Activated CD4-positive, alpha-beta T cell treated with anti-CD3 and anti-CD28 coated beads, Interleukin-2, amount 10 ng/mL, durations not matched to agents 7 days and 5 days (primary cell): ENCODE results near the gene ATF7IP2. TPM values are rescaled to one million over a fixed set of nuclear protein-coding genes. Genes with fewer than 3 reads are reported as not detected.
"Not testable (repeated sequence)": the region's sequence is repeated elsewhere in the genome, so short reads cannot be mapped to it uniquely, and the experiment has no call there.

Experiments
- CTCF ChIA-PET: fragments of 350-600 bp; sonication (Branson Sonifier 250); formaldehyde crosslinking; loops from one replicate; lab custom pipeline; 2021; ENCODE audit warnings: antibody characterized with exemption; lab: Charles Lee
- POLR2A ChIA-PET: fragments of 350-600 bp; sonication (Branson Sonifier 250); formaldehyde crosslinking; loops from one replicate; lab custom pipeline; 2021; ENCODE audit warnings: antibody characterized with exemption; lab: Charles Lee
- DNase-seq: peaks from one replicate; pipeline ENCODE4 v3.0.0-alpha.2; 2020
- H3K27ac Mint-ChIP-seq: one replicate; pipeline ENCODE4 v1.8.0; 2021; ENCODE audit warnings: mild to moderate bottlenecking, moderate library complexity, mixed read lengths
- H3K27me3 Mint-ChIP-seq: one replicate; pipeline ENCODE4 v1.8.0; 2021; ENCODE audit warnings: mixed read lengths
- H3K36me3 Mint-ChIP-seq: one replicate; pipeline ENCODE4 v1.8.0; 2021; ENCODE audit warnings: low read depth, mixed read lengths
- H3K4me1 Mint-ChIP-seq: one replicate; pipeline ENCODE4 v1.8.0; 2021; ENCODE audit warnings: mixed read lengths
- H3K4me3 Mint-ChIP-seq: one replicate; pipeline ENCODE4 v1.8.0; 2021; ENCODE audit warnings: mild to moderate bottlenecking, moderate library complexity, mixed read lengths
- H3K9me3 Mint-ChIP-seq: one replicate; pipeline ENCODE4 v1.8.0; 2021; ENCODE audit warnings: mixed read lengths
- total RNA-seq, 2 experiments: library from RNA; stranded (reverse); gene quantifications; one replicate each; pipeline ENCODE4 v1.2.3, GENCODE V29; 2021

Gene ATF7IP2
- total RNA-seq, 2 experiments from 2014 or later: 34.7 to 38.1 TPM

DNA sequence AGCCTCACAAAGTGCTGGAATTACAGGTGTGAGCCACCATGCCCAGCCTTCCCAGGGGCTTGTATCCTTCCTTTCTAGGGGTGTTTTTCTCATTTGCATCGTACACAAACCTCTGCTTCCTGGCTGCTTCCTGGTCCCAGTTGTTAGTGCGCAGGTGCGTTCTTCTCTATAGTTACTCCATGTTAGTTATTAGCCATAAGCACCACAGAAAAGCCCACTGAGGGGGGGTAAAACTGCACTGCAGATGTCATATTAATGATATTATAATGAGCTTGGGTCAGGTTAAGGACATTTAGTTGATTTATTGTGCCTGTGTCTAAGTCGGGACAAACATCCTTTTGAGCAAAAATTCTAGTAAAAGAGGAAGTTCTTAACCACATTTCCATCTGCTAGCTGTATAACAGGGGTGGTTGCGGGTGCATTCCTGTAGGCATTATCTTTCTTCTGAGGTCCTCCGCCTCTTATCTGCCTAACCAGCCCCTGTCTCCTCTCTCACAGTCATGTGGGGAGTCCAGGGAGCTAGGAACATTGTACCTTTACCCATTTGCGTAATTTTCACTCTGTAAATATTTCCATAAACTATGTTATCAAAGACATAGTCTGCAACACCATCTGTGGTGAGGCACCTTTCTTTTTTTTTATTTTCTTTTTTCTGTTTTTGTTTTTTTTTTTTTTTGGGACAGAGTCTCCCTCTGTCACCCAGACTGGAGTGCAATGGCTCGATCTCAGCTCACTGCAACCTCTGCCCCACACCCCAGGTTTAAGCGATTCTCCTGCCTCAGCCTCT is 23.6 kb upstream of the ATF7IP2 start:
- ChIA-PET POLR2A (no interaction called here), CTCF (interaction anchor here (0.6 kb wide), 1 partner anchor 18 kb away, joined by 6 read pairs; no protein-coding TSS in a partner anchor)
- peak overlapping the region; percentile 76 for H3K27ac Mint-ChIP-seq
- peak; percentile 35 for DNase-seq
- H3K4me1 Mint-ChIP-seq: peaks cover 20% of the 10 kb centered on the region
- H3K4me3 Mint-ChIP-seq: peak overlapping the region; percentile 34
- H3K9me3 Mint-ChIP-seq: peaks cover 11% of the 10 kb centered on the region
- no peaks in the 10 kb centered on the region for H3K27me3 Mint-ChIP-seq
- peaks cover 7% of the 10 kb centered on the region for H3K36me3 Mint-ChIP-seq

GRCh38 chr16:10362864-10363197 is 23.0 kb upstream of the ATF7IP2 start:
- H3K27me3 Mint-ChIP-seq, DNase-seq, H3K36me3 Mint-ChIP-seq, POLR2A ChIA-PET, CTCF ChIA-PET, H3K4me3 Mint-ChIP-seq: not testable (repeated sequence)
- Mint-ChIP-seq H3K4me1 (peaks cover 20% of the 10 kb centered on the region), H3K27ac (peak overlapping the region; percentile 36), H3K9me3 (peaks cover 11% of the 10 kb centered on the region)

DNA sequence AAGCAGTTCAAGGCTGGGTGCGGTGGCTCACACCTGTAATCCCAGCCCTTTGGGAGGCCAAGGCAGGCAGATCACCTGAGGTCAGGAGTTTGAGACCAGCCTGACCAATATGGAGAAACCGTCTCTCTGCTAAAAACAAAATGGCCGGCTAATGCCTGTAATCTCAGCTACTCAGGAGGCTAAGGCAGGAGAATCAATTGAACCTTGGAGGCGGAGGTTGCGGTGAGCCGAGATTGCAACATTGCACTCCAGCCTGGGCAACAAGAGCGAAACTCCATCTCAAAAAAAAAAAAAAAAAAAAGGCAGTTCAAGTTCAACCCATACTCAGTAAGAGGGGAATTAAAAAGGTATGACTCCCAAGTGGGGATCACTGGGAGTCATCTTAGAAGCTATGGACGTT is 19.2 kb upstream of the ATF7IP2 start:
- POLR2A ChIA-PET, H3K4me3 Mint-ChIP-seq, H3K27ac Mint-ChIP-seq, H3K36me3 Mint-ChIP-seq, H3K27me3 Mint-ChIP-seq, DNase-seq, CTCF ChIA-PET: not testable (repeated sequence)
- H3K9me3 Mint-ChIP-seq: peaks cover 16% of the 10 kb centered on the region
- peaks cover 18% of the 10 kb centered on the region for H3K4me1 Mint-ChIP-seq

DNA sequence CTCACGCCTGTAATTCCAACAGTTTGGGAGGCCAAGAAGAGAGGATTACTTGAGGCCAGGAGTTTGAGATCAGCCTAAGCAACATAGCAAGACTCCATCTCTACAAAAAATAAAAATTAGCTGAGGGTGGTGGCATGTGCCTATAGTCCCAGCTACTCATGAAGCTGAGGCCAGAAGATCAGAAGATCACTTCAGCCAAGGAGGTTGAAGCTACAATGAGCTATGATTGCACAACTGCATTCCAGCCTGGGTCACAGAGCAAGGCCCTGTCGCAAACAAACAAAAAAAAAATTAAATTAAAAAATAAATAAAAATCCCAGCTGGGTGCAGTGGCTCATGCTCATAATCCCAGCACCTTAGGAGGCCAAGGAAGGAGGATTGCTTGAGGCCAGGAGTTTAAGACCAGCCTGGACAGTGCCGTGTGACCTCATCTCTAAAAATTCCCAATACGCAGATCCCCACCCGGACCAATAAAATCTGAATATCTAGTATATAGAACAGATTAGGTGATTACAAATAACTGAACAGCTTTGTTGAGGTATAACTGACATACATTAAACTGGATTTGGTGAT is 18.2 kb upstream of the ATF7IP2 start:
- H3K4me3 Mint-ChIP-seq: no peak overlapping the region

DNA sequence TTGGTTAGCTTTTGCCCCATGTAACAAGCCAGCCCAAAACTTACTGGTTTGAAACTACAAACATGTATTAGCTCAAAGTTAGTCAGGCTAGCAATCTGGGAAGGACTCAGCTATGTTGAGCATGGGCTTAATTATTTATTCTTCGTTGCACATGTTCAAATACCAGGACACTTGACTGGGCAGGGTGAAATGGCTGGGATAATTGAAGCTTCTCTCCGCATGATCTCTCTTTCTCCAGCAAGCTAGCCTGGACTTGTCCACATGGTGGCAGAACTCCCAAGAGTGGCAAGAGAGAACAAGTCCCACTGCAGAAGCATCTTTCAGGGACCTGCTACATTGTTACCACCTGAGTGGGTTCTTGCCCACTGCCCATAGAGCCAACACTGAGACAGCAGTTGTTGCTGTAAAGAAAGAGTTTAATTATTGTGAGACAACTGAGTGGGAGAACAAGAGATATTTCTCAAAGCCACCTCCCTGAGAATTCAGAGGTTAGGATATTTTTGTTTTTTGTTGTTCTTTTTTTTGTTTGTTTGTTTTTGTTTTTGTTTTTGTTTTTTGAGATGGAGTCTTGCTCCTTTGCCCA is 16.8 kb upstream of the ATF7IP2 start:
- H3K36me3 Mint-ChIP-seq: no peaks in the 10 kb centered on the region
- no peak overlapping the region for H3K4me3 Mint-ChIP-seq
- DNase-seq: no peak
- ChIA-PET POLR2A (no interaction called here), CTCF (interaction anchor here (0.7 to 1.0 kb wide), 2 partner anchors 12 to 21 kb away, joined by 3 read pairs; no protein-coding TSS in a partner anchor)
- H3K27ac Mint-ChIP-seq: no peak overlapping the region
- peaks cover 19% of the 10 kb centered on the region for H3K9me3 Mint-ChIP-seq
- no peaks in the 10 kb centered on the region for H3K27me3 Mint-ChIP-seq
- no peaks in the 10 kb centered on the region for H3K4me1 Mint-ChIP-seq

More for the DNA sequence above, 18.2 kb upstream of the ATF7IP2 start:
- CTCF ChIA-PET: no interaction called here
- no peak overlapping the region for H3K27ac Mint-ChIP-seq
- H3K4me1 Mint-ChIP-seq: peaks cover 8% of the 10 kb centered on the region
- no peaks in the 10 kb centered on the region for H3K36me3 Mint-ChIP-seq
- peaks cover 16% of the 10 kb centered on the region for H3K9me3 Mint-ChIP-seq
- no peak for DNase-seq
- no peaks in the 10 kb centered on the region for H3K27me3 Mint-ChIP-seq
- POLR2A ChIA-PET: no interaction called here

- Mint-ChIP-seq H3K4me3 (no peak overlapping the region), H3K27ac (no peak overlapping the region), H3K4me1 (no peaks in the 10 kb centered on the region), H3K36me3 (peaks cover 1% of the 10 kb centered on the region), H3K9me3 (peaks cover 19% of the 10 kb centered on the region), H3K27me3 (no peaks in the 10 kb centered on the region)
- ChIA-PET CTCF (interaction anchor here (0.6 kb wide), 1 partner anchor 56 kb away, joined by 3 read pairs; no protein-coding TSS in a partner anchor), POLR2A (no interaction called here)
- DNase-seq: no peak
Observed at GRCh38 chr16:10370096-10370726, 15.7 kb upstream of the ATF7IP2 start.

GRCh38 chr16:10371592-10371991 is 14.3 kb upstream of the ATF7IP2 start:
- CTCF ChIA-PET: no interaction called here
- no peak overlapping the region for H3K27ac Mint-ChIP-seq
- peaks cover 24% of the 10 kb centered on the region for H3K9me3 Mint-ChIP-seq
- H3K36me3 Mint-ChIP-seq: peaks cover 1% of the 10 kb centered on the region
- no peak for DNase-seq
- H3K4me1 Mint-ChIP-seq: no peaks in the 10 kb centered on the region
- no peak overlapping the region for H3K4me3 Mint-ChIP-seq
- POLR2A ChIA-PET: no interaction called here
- no peaks in the 10 kb centered on the region for H3K27me3 Mint-ChIP-seq

- no peak for DNase-seq
- POLR2A ChIA-PET: no interaction called here
- Mint-ChIP-seq H3K4me1 (no peaks in the 10 kb centered on the region), H3K9me3 (peaks cover 25% of the 10 kb centered on the region), H3K27ac (no peak overlapping the region), H3K27me3 (no peaks in the 10 kb centered on the region), H3K36me3 (peaks cover 1% of the 10 kb centered on the region), H3K4me3 (no peak overlapping the region)
- CTCF ChIA-PET: no interaction called here
Observed at GRCh38 chr16:10373556-10373955, 12.3 kb upstream of the ATF7IP2 start.

DNA sequence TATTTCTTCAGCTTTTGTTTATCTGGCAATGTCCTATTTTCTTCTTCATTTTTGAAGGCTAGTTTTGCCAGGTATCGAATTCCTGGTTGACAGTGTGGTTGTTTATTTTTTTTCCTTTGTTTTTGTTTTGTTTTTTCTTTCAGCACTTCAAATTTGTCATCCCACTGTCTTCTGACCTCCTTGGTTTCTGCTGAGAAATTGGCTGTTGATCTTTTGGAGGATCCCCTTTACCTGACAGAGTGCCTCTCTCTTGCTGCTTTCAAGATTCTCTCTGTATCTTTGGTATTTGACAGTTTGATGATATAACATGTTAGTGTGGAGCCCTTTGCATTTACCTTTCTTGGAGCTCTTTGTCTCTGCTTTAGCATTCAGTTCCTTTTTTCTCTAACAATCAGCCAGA is 9.6 kb upstream of the ATF7IP2 start:
- H3K4me3 Mint-ChIP-seq: no peak overlapping the region
- H3K36me3 Mint-ChIP-seq: peaks cover 1% of the 10 kb centered on the region
- DNase-seq: no peak
- CTCF ChIA-PET: interaction anchor here (0.6 kb wide), 1 partner anchor 480 kb away, joined by 3 read pairs; no protein-coding TSS in a partner anchor
- POLR2A ChIA-PET: no interaction called here
- peaks cover 14% of the 10 kb centered on the region for H3K9me3 Mint-ChIP-seq
- H3K27ac Mint-ChIP-seq: no peak overlapping the region
- peaks cover 6% of the 10 kb centered on the region for H3K4me1 Mint-ChIP-seq
- H3K27me3 Mint-ChIP-seq: no peaks in the 10 kb centered on the region

DNA sequence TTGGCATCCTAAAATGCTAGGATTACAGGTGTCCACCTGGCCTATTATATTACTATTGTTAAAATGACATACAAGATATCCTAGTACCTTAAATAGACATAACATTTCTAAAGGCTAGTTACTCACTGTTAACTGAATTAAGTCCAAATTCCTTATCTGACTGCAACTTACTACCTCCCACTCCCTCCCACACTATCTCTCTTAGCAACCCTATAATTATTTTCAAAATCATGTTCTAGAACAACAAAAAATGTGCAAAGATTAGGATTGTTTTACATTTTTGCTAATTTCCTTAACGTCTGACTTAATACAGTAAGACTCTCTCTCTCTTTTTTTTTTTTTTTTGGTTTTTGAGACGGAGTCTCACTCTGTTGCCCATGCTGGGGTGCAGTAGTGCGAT is 2.2 kb upstream of the ATF7IP2 start:
- peaks cover 9% of the 10 kb centered on the region for H3K9me3 Mint-ChIP-seq
- ChIA-PET CTCF (interaction anchor here (0.5 to 0.7 kb wide), 3 partner anchors 23 to 71 kb away, joined by 3 to 4 read pairs (median 4); no protein-coding TSS in a partner anchor), POLR2A (no interaction called here)
- DNase-seq: no peak
- H3K4me3 Mint-ChIP-seq: no peak overlapping the region
- peaks cover 34% of the 10 kb centered on the region for H3K4me1 Mint-ChIP-seq
- H3K27ac Mint-ChIP-seq: no peak overlapping the region
- H3K36me3 Mint-ChIP-seq: peaks cover 24% of the 10 kb centered on the region
- H3K27me3 Mint-ChIP-seq: no peaks in the 10 kb centered on the region

DNA sequence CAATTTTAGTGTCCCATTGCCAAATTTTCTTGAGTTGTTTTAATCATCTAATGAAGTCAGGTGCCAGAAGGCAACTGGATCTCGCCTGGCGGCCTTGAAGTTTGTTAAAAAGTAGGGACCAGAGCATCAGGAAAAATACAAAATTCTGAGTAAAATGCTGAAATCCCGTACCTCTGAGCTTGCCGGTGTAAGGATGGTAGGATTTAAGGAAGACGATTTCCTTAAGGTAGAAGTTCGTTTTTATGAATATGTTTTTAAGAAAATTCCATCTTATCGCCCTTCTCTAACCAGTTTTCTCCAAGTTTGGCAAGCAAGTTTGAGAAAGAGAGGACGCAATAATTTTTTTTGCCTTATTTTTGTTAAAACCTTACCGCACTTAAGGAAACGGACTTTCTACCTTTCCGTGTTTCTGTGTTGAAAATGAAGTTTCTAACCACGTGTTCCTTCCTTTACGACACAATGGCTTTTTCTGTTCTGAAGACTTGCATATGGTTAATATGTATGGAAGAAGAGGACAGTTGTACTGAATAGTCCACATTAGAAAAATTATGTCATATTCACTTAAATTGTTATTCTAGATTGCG is 748 bp downstream of the ATF7IP2 start:
- Mint-ChIP-seq H3K27ac (peak overlapping the region; percentile 97), H3K4me3 (peak overlapping the region; percentile 94), H3K27me3 (no peaks in the 10 kb centered on the region), H3K9me3 (peaks cover 6% of the 10 kb centered on the region), H3K4me1 (peaks cover 48% of the 10 kb centered on the region), H3K36me3 (peaks cover 44% of the 10 kb centered on the region)
- POLR2A ChIA-PET: no interaction called here
- no peak for DNase-seq
- CTCF ChIA-PET: interaction anchor here (0.6 to 1.1 kb wide), 2 partner anchors 25 to 50 kb away, joined by 3 to 6 read pairs; no protein-coding TSS in a partner anchor

DNA sequence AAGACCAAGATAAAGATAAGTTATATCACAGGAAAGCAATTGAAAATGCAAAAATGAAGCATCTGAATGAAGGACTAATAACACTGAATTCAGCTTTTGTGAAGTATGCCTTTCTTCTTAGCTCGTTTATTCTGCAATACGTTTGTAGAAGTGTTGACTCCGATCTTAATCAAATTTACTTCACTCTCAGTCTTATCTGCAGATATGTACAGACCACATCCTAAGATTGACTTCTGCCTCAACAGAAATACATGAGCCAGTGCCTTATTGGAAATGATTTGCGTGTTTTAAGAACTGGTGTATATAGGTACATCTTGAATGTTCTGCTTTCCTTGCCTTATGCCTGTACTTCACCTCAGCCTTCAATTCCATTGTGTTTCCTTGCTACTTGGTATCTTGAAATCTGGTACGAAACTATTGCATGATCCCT is 1.3 kb downstream of the ATF7IP2 start:
- POLR2A ChIA-PET: no interaction called here

More for the DNA sequence above, 1.3 kb downstream of the ATF7IP2 start:
- peaks cover 6% of the 10 kb centered on the region for H3K9me3 Mint-ChIP-seq
- peak overlapping the region; percentile 94 for H3K4me3 Mint-ChIP-seq
- H3K27me3 Mint-ChIP-seq: no peaks in the 10 kb centered on the region
- CTCF ChIA-PET: no interaction called here
- peaks cover 47% of the 10 kb centered on the region for H3K36me3 Mint-ChIP-seq
- peak overlapping the region; percentile 97 for H3K27ac Mint-ChIP-seq
- H3K4me1 Mint-ChIP-seq: peaks cover 45% of the 10 kb centered on the region
- DNase-seq: no peak
